ENCODE measurements around the gene GRID2. TPM values are rescaled to one million over a fixed set of nuclear protein-coding genes. Genes with fewer than 3 reads are reported as not detected.

GRID2 gene
- total RNA-seq, 1 donor from 2014 or later, result not detected

DNA sequence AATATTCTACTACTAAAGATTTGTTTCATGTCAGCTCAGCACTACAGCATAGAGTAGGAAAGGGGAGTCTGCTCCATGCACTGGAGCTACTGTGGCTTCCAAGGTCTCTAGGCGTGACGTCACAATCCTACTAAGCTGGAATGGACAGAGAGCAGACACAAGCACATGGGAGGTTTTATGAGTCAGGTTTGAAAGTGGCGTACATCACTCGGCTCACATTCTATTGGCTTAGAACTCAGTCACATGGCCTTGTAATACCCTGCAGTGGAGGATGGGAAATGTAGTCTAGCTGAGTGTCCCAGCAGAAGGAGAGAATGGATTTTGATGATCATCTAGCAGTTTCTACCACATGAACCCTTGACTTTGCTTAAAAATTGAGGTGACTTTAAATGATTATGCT, 899.9 kb downstream of the GRID2 start:
- Histone ChIP-seq H3K27me3 (no peaks in the 10 kb centered on the region), H3K4me1 (no peaks in the 10 kb centered on the region), H3K4me3 (no peak overlapping the region), H3K9me3 (no peaks in the 10 kb centered on the region), H3K27ac (no peak overlapping the region), H3K36me3 (no peaks in the 10 kb centered on the region)
- no peak for DNase-seq (ENCODE audit: extremely low spot score in 2 of 2)
- TF ChIP-seq, protein P1, sequence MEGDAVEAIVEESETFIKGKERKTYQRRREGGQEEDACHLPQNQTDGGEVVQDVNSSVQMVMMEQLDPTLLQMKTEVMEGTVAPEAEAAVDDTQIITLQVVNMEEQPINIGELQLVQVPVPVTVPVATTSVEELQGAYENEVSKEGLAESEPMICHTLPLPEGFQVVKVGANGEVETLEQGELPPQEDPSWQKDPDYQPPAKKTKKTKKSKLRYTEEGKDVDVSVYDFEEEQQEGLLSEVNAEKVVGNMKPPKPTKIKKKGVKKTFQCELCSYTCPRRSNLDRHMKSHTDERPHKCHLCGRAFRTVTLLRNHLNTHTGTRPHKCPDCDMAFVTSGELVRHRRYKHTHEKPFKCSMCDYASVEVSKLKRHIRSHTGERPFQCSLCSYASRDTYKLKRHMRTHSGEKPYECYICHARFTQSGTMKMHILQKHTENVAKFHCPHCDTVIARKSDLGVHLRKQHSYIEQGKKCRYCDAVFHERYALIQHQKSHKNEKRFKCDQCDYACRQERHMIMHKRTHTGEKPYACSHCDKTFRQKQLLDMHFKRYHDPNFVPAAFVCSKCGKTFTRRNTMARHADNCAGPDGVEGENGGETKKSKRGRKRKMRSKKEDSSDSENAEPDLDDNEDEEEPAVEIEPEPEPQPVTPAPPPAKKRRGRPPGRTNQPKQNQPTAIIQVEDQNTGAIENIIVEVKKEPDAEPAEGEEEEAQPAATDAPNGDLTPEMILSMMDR (IDR thresholded peaks at IDR 0.05), result no peak
- no peak for TF ChIP-seq POLR2AphosphoS5 (IDR thresholded peaks at IDR 0.05; ENCODE audit: insufficient read depth in 1 of 2, low read depth in 1 of 2)
- TF ChIP-seq POLR2A (IDR thresholded peaks at IDR 0.05), result no peak
- intact Hi-C loops (cut with DNase I), result no loop called here

DNA sequence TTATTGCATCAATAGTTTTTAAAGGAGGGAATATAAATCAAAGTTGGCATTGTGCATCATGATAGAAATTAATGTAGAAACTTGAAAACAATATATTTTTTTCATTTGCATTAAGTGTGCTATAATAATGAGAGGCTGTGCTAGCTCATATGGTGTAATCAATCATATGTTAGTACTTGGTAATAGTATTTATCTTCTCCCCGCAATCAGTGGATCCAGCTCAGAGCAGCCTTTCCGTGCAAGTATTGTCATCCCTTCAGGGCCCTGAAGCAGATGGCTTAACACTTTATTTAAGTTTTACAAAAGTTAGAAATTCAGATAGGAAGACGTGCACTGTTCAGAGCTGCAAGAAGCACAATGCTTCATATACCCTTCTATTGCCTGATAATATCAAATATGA, 908.5 kb downstream of the GRID2 start:
- TF ChIP-seq POLR2A (IDR thresholded peaks at IDR 0.05) (no peak), POLR2AphosphoS5 (IDR thresholded peaks at IDR 0.05; ENCODE audit: insufficient read depth in 1 of 2, low read depth in 1 of 2) (no peak)
- TF ChIP-seq, protein P1 (IDR thresholded peaks at IDR 0.05), result no peak
- no peak overlapping the region for H3K4me3 ChIP-seq
- H3K9me3 ChIP-seq, result no peaks in the 10 kb centered on the region
- no peak overlapping the region for H3K27ac ChIP-seq
- H3K4me1 ChIP-seq, result no peaks in the 10 kb centered on the region
- intact Hi-C loops (cut with DNase I), result no loop called here
- no peaks in the 10 kb centered on the region for H3K36me3 ChIP-seq
- H3K27me3 ChIP-seq, result no peaks in the 10 kb centered on the region
- DNase-seq (ENCODE audit: extremely low spot score in 2 of 2), result no peak

DNA sequence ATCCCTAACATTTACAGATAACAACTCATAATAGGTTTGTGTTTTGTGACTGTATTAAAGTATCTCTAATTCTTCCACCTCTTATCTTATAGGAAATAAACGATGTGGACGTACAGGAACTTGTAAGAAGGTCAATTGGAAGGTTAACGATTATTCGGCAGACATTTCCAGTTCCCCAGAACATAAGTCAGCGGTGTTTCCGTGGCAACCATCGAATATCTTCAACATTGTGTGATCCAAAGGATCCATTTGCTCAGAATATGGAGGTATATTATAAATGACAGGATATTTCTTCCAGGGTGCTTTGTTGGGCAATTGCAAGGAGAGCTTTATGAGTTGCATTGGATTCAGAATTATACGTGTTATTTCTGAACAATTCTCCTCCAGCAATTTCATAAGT, 912.9 kb downstream of the GRID2 start:
- intact Hi-C loops (cut with DNase I), result no loop called here
- Histone ChIP-seq H3K27ac (no peak overlapping the region), H3K4me3 (no peak overlapping the region), H3K27me3 (no peaks in the 10 kb centered on the region), H3K36me3 (no peaks in the 10 kb centered on the region), H3K4me1 (no peaks in the 10 kb centered on the region), H3K9me3 (no peaks in the 10 kb centered on the region)
- TF ChIP-seq, protein P1 (IDR thresholded peaks at IDR 0.05), result no peak
- TF ChIP-seq POLR2AphosphoS5 (IDR thresholded peaks at IDR 0.05; ENCODE audit: insufficient read depth in 1 of 2, low read depth in 1 of 2), result no peak
- no peak for TF ChIP-seq POLR2A (IDR thresholded peaks at IDR 0.05)
- DNase-seq (ENCODE audit: extremely low spot score in 2 of 2), result no peak

DNA sequence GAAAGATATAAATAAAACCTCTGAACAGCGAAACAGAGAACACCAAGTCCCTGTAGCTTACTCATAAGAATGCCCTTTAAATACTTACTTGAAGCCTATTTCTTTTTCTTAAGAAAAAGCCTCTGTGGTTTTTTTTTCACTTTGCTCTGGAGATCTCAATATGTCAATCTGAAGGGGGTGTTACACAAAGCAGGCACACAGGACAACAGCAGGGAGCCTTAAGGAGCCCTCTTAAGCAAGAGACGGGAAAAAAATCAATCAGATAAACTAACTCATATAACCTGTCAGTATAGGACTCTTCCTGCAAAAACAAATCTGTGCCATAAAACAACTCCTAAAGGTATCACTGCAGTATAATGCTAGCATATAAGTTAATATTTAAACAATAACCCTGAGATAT, 913.7 kb downstream of the GRID2 start:
- no peak overlapping the region for H3K4me3 ChIP-seq
- no peak overlapping the region for H3K27ac ChIP-seq
- H3K9me3 ChIP-seq, result no peaks in the 10 kb centered on the region
- no peaks in the 10 kb centered on the region for H3K36me3 ChIP-seq
- TF ChIP-seq, protein P1 (IDR thresholded peaks at IDR 0.05), result no peak
- TF ChIP-seq POLR2A (IDR thresholded peaks at IDR 0.05) (no peak), POLR2AphosphoS5 (IDR thresholded peaks at IDR 0.05; ENCODE audit: insufficient read depth in 1 of 2, low read depth in 1 of 2) (no peak)
- no peaks in the 10 kb centered on the region for H3K27me3 ChIP-seq
- intact Hi-C loops (cut with DNase I), result no loop called here
- DNase-seq (ENCODE audit: extremely low spot score in 2 of 2), result no peak
- H3K4me1 ChIP-seq, result no peaks in the 10 kb centered on the region

DNA sequence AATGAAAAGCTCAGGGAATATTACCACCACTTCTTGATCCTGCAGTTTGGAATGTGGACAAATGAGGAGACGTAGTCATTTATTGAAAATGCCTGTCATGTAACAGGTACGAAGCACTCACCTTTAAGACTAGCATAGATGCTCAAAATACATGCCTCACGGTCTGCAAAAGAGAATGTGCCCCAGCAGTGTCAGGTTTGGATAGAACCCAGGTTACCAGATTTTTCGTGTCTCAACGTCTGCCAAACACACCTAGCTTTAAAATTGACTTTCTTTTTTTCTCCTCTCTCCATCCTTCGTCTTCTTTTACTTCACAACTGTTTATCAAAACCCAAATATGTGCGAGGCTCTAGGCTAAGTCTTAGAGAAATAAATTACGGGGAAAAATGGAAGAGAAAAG, 918.0 kb downstream of the GRID2 start:
- no peaks in the 10 kb centered on the region for H3K4me1 ChIP-seq
- H3K27me3 ChIP-seq, result no peaks in the 10 kb centered on the region
- H3K4me3 ChIP-seq, result no peak overlapping the region
- no peak for DNase-seq (ENCODE audit: extremely low spot score in 2 of 2)
- no peak for TF ChIP-seq POLR2AphosphoS5 (IDR thresholded peaks at IDR 0.05; ENCODE audit: insufficient read depth in 1 of 2, low read depth in 1 of 2)
- TF ChIP-seq, protein P1 (IDR thresholded peaks at IDR 0.05), result no peak
- TF ChIP-seq POLR2A (IDR thresholded peaks at IDR 0.05), result no peak
- no peaks in the 10 kb centered on the region for H3K36me3 ChIP-seq
- no peaks in the 10 kb centered on the region for H3K9me3 ChIP-seq
- no peak overlapping the region for H3K27ac ChIP-seq
- intact Hi-C loops (cut with DNase I), result no loop called here
